ENCODE results near the gene UBE2J1.

Gene UBE2J1

GRCh38 chr6:89361171-89361570 lies 8.6 kb upstream of the UBE2J1 start:
- no peak for DNase-seq

- DNase-seq = no peak
Measured at GRCh38 chr6:89360415-89360999, 8.0 kb upstream of the UBE2J1 start.

GRCh38 chr6:89359561-89359960 lies 7.0 kb upstream of the UBE2J1 start:
- no peak for DNase-seq

- no peak for DNase-seq
Measured at GRCh38 chr6:89357390-89357789, 4.9 kb upstream of the UBE2J1 start.

GRCh38 chr6:89356642-89357170 lies 4.2 kb upstream of the UBE2J1 start:
- DNase-seq = no peak

- no peak for DNase-seq
Measured at GRCh38 chr6:89355511-89356194, 3.1 kb upstream of the UBE2J1 start.

- DNase-seq = peak; percentile 93
Measured at GRCh38 chr6:89353702-89354392, 1.3 kb upstream of the UBE2J1 start.

GRCh38 chr6:89353118-89353556 lies 615 bp upstream of the UBE2J1 start:
- DNase-seq = no peak

GRCh38 chr6:89351671-89352277 lies 748 bp downstream of the UBE2J1 start:
- no peak for DNase-seq

GRCh38 chr6:89350281-89350966 lies 2.1 kb downstream of the UBE2J1 start:
- no peak for DNase-seq

GRCh38 chr6:89348372-89348771 lies 4.2 kb downstream of the UBE2J1 start:
- DNase-seq = no peak

- DNase-seq = no peak
Measured at GRCh38 chr6:89347825-89348224, 4.7 kb downstream of the UBE2J1 start.

GRCh38 chr6:89346433-89346832 lies 6.1 kb downstream of the UBE2J1 start:
- no peak for DNase-seq

- no peak for DNase-seq
Measured at GRCh38 chr6:89339565-89339964, 13.0 kb downstream of the UBE2J1 start.

- no peak for DNase-seq
Measured at GRCh38 chr6:89335164-89335563, 17.4 kb downstream of the UBE2J1 start.

- DNase-seq = no peak
Measured at GRCh38 chr6:89330910-89331309, 21.6 kb downstream of the UBE2J1 start.

GRCh38 chr6:89328976-89329375 lies 23.5 kb downstream of the UBE2J1 start:
- no peak for DNase-seq

GRCh38 chr6:89324304-89324703 lies 28.2 kb downstream of the UBE2J1 start:
- DNase-seq = no peak

GRCh38 chr6:89323511-89323971 lies 29.0 kb downstream of the UBE2J1 start:
- DNase-seq = no peak

GRCh38 chr6:89321131-89321970 lies 31.2 kb downstream of the UBE2J1 start:
- no peak for DNase-seq

GRCh38 chr6:89320012-89320559 lies 32.4 kb downstream of the UBE2J1 start:
- DNase-seq = no peak

- DNase-seq = no peak
Measured at GRCh38 chr6:89317067-89317466, 35.5 kb downstream of the UBE2J1 start.

All from NCI-H1436 treated with DMSO at 0.1 percent for 48 hours (cell line).